HL-60 (cell line): Measurements from ENCODE around the gene IL1RAPL2.

ENCODE experiments used
- DNase-seq, 2 experiments: peaks; one replicate each; pipeline ENCODE4 v3.0.0-alpha.2; 2010 to 2020; ENCODE audit warnings: low read depth in 1 of 2, low spot score in 1 of 2
- H3K27ac ChIP-seq: fragments of 250-450 bp; sonication (Bioruptor Pico); replicated peaks from 2 replicates; pipeline ENCODE4 v1.5.1; 2020; ENCODE audit warnings: mild to moderate bottlenecking, moderate library complexity
- H3K27me3 ChIP-seq: fragments of 250-450 bp; sonication (Bioruptor Pico); 2 replicates; pipeline ENCODE4 v1.5.1; 2021; ENCODE audit warnings: mild to moderate bottlenecking, moderate library complexity; ENCODE audit not compliant: insufficient read depth, poor library complexity, severe bottlenecking
- H3K4me3 ChIP-seq: replicated peaks from 2 replicates; pipeline ENCODE4 v1.5.1; 2011; ENCODE audit warnings: mild to moderate bottlenecking, control low read depth, low read length; ENCODE audit not compliant: insufficient read depth
- GABPA ChIP-seq: IDR thresholded peaks from 2 replicates; pipeline ENCODE4 v1.6.1; 2012; ENCODE audit warnings: low read depth
- POLR2AphosphoS5 ChIP-seq: IDR thresholded peaks from 2 replicates; pipeline ENCODE4 v1.6.1; 2012; ENCODE audit warnings: low read depth
- SPI1 ChIP-seq: IDR thresholded peaks from 2 replicates; pipeline ENCODE4 v1.6.1; 2012; ENCODE audit warnings: low read depth, mild to moderate bottlenecking, borderline replicate concordance
- TF ChIP-seq, protein P1 (sequence below): IDR thresholded peaks from one replicate; pipeline ENCODE4 v1.5.1; 2011; ENCODE audit warnings: low read length, control low read depth, inconsistent platforms; ENCODE audit not compliant: insufficient read depth
- TF ChIP-seq, protein P2 (sequence below): IDR thresholded peaks from 2 replicates; pipeline ENCODE4 v1.6.1; 2012; ENCODE audit warnings: low read depth; ENCODE audit not compliant: insufficient replicate concordance

The IL1RAPL2 gene

DNA sequence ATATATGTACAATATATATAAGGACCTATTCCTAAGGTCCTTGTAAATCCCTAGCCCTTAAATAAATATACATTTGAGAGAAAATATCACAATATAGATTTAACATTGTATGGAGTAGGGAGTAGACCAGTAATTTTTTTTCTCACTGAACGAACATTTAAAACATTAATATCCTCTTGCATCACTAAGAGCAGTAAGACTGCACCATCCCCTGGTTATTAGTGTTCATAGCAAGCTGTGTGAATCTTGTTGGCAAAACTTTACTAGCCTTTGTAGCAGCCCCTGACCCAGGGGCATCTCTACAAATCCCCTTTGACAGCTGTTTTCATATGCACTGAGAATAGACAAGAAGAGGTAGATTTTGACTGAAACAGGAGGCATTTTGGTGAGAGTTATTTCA is 146.5 kb downstream of the IL1RAPL2 start:
- no peak for DNase-seq
- Histone ChIP-seq H3K27ac (no peak overlapping the region), H3K27me3 (peaks cover 2% of the 10 kb centered on the region), H3K4me3 (no peak overlapping the region)
- no peak for TF ChIP-seq SPI1
- no peak for TF ChIP-seq GABPA
- TF ChIP-seq POLR2AphosphoS5: no peak
- TF ChIP-seq, protein P1, sequence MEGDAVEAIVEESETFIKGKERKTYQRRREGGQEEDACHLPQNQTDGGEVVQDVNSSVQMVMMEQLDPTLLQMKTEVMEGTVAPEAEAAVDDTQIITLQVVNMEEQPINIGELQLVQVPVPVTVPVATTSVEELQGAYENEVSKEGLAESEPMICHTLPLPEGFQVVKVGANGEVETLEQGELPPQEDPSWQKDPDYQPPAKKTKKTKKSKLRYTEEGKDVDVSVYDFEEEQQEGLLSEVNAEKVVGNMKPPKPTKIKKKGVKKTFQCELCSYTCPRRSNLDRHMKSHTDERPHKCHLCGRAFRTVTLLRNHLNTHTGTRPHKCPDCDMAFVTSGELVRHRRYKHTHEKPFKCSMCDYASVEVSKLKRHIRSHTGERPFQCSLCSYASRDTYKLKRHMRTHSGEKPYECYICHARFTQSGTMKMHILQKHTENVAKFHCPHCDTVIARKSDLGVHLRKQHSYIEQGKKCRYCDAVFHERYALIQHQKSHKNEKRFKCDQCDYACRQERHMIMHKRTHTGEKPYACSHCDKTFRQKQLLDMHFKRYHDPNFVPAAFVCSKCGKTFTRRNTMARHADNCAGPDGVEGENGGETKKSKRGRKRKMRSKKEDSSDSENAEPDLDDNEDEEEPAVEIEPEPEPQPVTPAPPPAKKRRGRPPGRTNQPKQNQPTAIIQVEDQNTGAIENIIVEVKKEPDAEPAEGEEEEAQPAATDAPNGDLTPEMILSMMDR: no peak

DNA sequence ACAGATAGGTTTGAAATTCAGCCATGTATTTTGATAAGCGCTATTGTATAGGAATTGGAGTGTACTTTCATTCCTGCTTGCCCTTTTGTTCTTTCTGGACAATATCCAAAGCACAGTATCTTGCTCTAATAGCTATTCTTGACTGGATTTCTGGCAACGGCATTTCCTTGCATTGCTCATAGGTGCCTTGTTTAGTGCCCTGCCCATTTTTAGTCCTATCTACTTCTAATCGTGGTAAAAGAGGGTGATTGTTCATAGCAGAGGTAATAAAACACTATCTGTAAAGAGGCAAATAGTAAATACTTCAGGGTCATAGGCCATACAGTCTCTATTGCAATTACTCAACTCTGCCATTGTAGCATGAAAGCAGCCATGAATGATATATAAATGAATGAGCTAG is 155.9 kb downstream of the IL1RAPL2 start:
- DNase-seq: no peak
- no peak overlapping the region for H3K4me3 ChIP-seq
- no peaks in the 10 kb centered on the region for H3K27me3 ChIP-seq
- no peak overlapping the region for H3K27ac ChIP-seq
- TF ChIP-seq, protein P2, sequence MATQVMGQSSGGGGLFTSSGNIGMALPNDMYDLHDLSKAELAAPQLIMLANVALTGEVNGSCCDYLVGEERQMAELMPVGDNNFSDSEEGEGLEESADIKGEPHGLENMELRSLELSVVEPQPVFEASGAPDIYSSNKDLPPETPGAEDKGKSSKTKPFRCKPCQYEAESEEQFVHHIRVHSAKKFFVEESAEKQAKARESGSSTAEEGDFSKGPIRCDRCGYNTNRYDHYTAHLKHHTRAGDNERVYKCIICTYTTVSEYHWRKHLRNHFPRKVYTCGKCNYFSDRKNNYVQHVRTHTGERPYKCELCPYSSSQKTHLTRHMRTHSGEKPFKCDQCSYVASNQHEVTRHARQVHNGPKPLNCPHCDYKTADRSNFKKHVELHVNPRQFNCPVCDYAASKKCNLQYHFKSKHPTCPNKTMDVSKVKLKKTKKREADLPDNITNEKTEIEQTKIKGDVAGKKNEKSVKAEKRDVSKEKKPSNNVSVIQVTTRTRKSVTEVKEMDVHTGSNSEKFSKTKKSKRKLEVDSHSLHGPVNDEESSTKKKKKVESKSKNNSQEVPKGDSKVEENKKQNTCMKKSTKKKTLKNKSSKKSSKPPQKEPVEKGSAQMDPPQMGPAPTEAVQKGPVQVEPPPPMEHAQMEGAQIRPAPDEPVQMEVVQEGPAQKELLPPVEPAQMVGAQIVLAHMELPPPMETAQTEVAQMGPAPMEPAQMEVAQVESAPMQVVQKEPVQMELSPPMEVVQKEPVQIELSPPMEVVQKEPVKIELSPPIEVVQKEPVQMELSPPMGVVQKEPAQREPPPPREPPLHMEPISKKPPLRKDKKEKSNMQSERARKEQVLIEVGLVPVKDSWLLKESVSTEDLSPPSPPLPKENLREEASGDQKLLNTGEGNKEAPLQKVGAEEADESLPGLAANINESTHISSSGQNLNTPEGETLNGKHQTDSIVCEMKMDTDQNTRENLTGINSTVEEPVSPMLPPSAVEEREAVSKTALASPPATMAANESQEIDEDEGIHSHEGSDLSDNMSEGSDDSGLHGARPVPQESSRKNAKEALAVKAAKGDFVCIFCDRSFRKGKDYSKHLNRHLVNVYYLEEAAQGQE: no peak
- no peak for TF ChIP-seq SPI1
- TF ChIP-seq, protein P1: no peak
- TF ChIP-seq GABPA: no peak
- no peak for TF ChIP-seq POLR2AphosphoS5

DNA sequence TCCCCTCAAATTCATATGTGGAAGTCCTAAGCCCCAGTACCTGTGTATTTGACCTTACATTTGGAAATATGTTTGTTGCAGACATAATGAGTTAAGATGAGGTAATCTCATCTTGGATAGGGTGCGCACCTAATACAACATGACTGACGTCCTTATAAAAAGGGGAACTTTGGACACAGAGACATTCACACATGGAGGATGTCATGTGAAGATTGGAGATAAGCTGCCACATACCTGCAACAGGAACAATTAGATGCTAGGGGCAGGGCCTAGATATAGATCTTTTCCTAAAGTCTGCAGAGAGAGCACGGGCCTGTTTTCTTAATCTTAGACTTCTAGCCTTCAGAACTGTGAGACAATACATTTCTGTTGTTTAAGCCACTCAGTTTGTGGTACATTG is 162.5 kb downstream of the IL1RAPL2 start:
- TF ChIP-seq, protein P1: no peak
- TF ChIP-seq, protein P2: no peak
- TF ChIP-seq POLR2AphosphoS5 (no peak), SPI1 (no peak), GABPA (no peak)
- Histone ChIP-seq H3K27me3 (no peaks in the 10 kb centered on the region), H3K27ac (no peak overlapping the region), H3K4me3 (no peak overlapping the region)
- no peak for DNase-seq

DNA sequence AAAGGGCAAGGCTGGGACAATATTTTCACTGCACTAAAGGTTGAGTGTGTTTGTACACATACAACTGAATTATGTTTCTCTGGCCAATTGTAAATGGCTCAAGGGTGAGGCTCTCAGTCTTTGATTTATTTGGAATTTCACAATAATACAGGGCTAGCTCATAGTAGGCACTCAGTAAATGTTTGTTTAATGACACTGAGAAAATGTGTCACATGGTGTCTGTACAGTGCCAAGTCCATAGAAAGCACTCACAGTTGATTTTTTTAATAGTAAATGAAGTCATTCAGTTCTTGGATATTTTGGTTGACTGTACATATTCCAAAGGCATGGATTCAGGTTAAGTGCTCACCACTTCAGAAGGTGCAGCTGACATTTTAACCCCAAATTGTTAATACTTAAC is 176.4 kb downstream of the IL1RAPL2 start:
- Histone ChIP-seq H3K27me3 (no peaks in the 10 kb centered on the region), H3K27ac (no peak overlapping the region), H3K4me3 (no peak overlapping the region)
- TF ChIP-seq, protein P2: no peak
- TF ChIP-seq POLR2AphosphoS5 (no peak), GABPA (no peak), SPI1 (no peak)
- TF ChIP-seq, protein P1: no peak
- no peak for DNase-seq
